ENCODE results near the gene MYMK.

Gene MYMK

GRCh38 chr9:133557581-133557980 lies 32.8 kb upstream of the MYMK start:
- DNase-seq (ENCODE audit: low read depth) = no peak

- no peak for DNase-seq (ENCODE audit: low read depth)
These were observed 31.6 kb upstream of the MYMK start for GRCh38 chr9:133556354-133556753.

- no peak for DNase-seq (ENCODE audit: low read depth)
These were observed 30.0 kb upstream of the MYMK start for GRCh38 chr9:133554729-133555128.

GRCh38 chr9:133553973-133554713 lies 29.4 kb upstream of the MYMK start:
- no peak for DNase-seq (ENCODE audit: low read depth)

GRCh38 chr9:133553123-133553522 lies 28.4 kb upstream of the MYMK start:
- no peak for DNase-seq (ENCODE audit: low read depth)

GRCh38 chr9:133552236-133552635 lies 27.5 kb upstream of the MYMK start:
- DNase-seq (ENCODE audit: low read depth) = no peak

- no peak for DNase-seq (ENCODE audit: low read depth)
These were observed 26.7 kb upstream of the MYMK start for GRCh38 chr9:133551446-133551845.

- no peak for DNase-seq (ENCODE audit: low read depth)
These were observed 22.4 kb upstream of the MYMK start for GRCh38 chr9:133547116-133547515.

- DNase-seq (ENCODE audit: low read depth) = no peak
These were observed 21.5 kb upstream of the MYMK start for GRCh38 chr9:133546287-133546680.

- DNase-seq (ENCODE audit: low read depth) = no peak
These were observed 20.9 kb upstream of the MYMK start for GRCh38 chr9:133545494-133546286.

GRCh38 chr9:133543772-133544467 lies 19.2 kb upstream of the MYMK start:
- no peak for DNase-seq (ENCODE audit: low read depth)

- DNase-seq (ENCODE audit: low read depth) = no peak
These were observed 17.2 kb upstream of the MYMK start for GRCh38 chr9:133542002-133542401.

GRCh38 chr9:133540698-133541025 lies 15.9 kb upstream of the MYMK start:
- DNase-seq (ENCODE audit: low read depth) = no peak

GRCh38 chr9:133539991-133540697 lies 15.4 kb upstream of the MYMK start:
- DNase-seq (ENCODE audit: low read depth) = no peak

- DNase-seq (ENCODE audit: low read depth) = no peak
These were observed 14.4 kb upstream of the MYMK start for GRCh38 chr9:133538851-133539833.

- DNase-seq (ENCODE audit: low read depth) = no peak
These were observed 13.4 kb upstream of the MYMK start for GRCh38 chr9:133538176-133538575.

GRCh38 chr9:133537257-133537656 lies 12.5 kb upstream of the MYMK start:
- no peak for DNase-seq (ENCODE audit: low read depth)

- DNase-seq (ENCODE audit: low read depth) = no peak
These were observed 11.8 kb upstream of the MYMK start for GRCh38 chr9:133536536-133536935.

- no peak for DNase-seq (ENCODE audit: low read depth)
These were observed 11.3 kb upstream of the MYMK start for GRCh38 chr9:133536080-133536479.

- no peak for DNase-seq (ENCODE audit: low read depth)
These were observed 10.6 kb upstream of the MYMK start for GRCh38 chr9:133535306-133535877.
